Measurements from ENCODE around the gene ANKRD24. TPM values are rescaled to one million over a fixed set of nuclear protein-coding genes. Genes with fewer than 3 reads are reported as not detected.

ANKRD24 gene
- total RNA-seq, 1 experiment from 2014 or later, result 2.4 TPM

- no peak overlapping the region for H2BK20ac ChIP-seq (ENCODE audit: low read depth, low read length, poor library complexity, severe bottlenecking)
- H3K23ac ChIP-seq (ENCODE audit: insufficient read length, low read depth, low read length), result no peak overlapping the region
- H2AFZ ChIP-seq (ENCODE audit: low read length), result no peak overlapping the region
- H3K4ac ChIP-seq (ENCODE audit: low read depth, low read length), result no peak overlapping the region
- H4K20me1 ChIP-seq (ENCODE audit: control insufficient read depth, insufficient read depth, insufficient read length), result no peaks in the 10 kb centered on the region
- Mint-ChIP-seq H3K4me1 (peaks cover 10 to 24% of the 10 kb centered on the region in 2 experiments), H3K4me3 (no peak overlapping the region), H3K36me3 (ENCODE audit: insufficient read depth in 1 of 3, low read depth in 3 of 3) (no peaks in the 10 kb centered on the region; a peak in 3 of 7 replicates), H3K9me3 (peaks cover 8 to 9% of the 10 kb centered on the region in 2 experiments; a peak in 3 of 5 replicates), H3K27ac (no peak overlapping the region), H3K27me3 (ENCODE audit: low read depth) (peaks cover 73% of the 10 kb centered on the region)
- no peaks in the 10 kb centered on the region for H3K79me1 ChIP-seq (ENCODE audit: insufficient read depth, low read depth, low read length, poor library complexity, severe bottlenecking)
- peaks cover 3% of the 10 kb centered on the region; the same call in 1 of the 2 replicates for H3K27me3 ChIP-seq (ENCODE audit: insufficient read depth, low read length)
- no peak overlapping the region for H3T11ph ChIP-seq (ENCODE audit: low read length)
- DNase-seq, result no peak
- no peaks in the 10 kb centered on the region for H3K79me2 ChIP-seq (ENCODE audit: insufficient read depth, low read length)
- H3K4me2 ChIP-seq (ENCODE audit: insufficient read depth, insufficient read length, low read length), result no peak overlapping the region
- H3K14ac ChIP-seq (ENCODE audit: insufficient read depth, low read length), result no peak overlapping the region
- no peak overlapping the region for H2AK5ac ChIP-seq (ENCODE audit: insufficient read length, low read length)
- H2BK120ac ChIP-seq (ENCODE audit: low read depth, low read length, poor library complexity, severe bottlenecking), result no peak overlapping the region
- H3K27ac ChIP-seq (ENCODE audit: insufficient read length, low read depth, low read length), result no peak overlapping the region
- H3K23me2 ChIP-seq (ENCODE audit: insufficient read length, low read depth, low read length, poor library complexity, severe bottlenecking), result no peaks in the 10 kb centered on the region
- H3K9ac ChIP-seq (ENCODE audit: extremely low read depth, insufficient read length, low read length), result no peak overlapping the region
- no peak for TF ChIP-seq CTCF (conservative IDR thresholded peaks at IDR 0.05)
- H2BK5ac ChIP-seq (ENCODE audit: insufficient read length, low read length), result no peak overlapping the region
- no CpG with 5 or more reads among the region's 8 CpGs for WGBS (ENCODE audit: extremely low coverage, insufficient read length, low lambda C conversion rate)
- no peak overlapping the region for H2BK15ac ChIP-seq (ENCODE audit: low read depth, low read length)
- H3K56ac ChIP-seq (ENCODE audit: insufficient read length, low read depth, low read length), result no peak overlapping the region
- H2BK12ac ChIP-seq (ENCODE audit: insufficient read length, low read depth, low read length), result no peak overlapping the region
- H3K18ac ChIP-seq (ENCODE audit: insufficient read length, low read depth, low read length), result no peak overlapping the region
- no peak overlapping the region for H4K91ac ChIP-seq (ENCODE audit: insufficient read length, low read depth, low read length)
- no peak overlapping the region for H4K5ac ChIP-seq (ENCODE audit: insufficient read length, low read depth, low read length)
- H4K8ac ChIP-seq (replicated peaks; ENCODE audit: insufficient read length, low read depth, low read length), result no peak overlapping the region
- no peaks in the 10 kb centered on the region for H3K9me3 ChIP-seq (ENCODE audit: control insufficient read depth, low read depth, low read length)
- H3K4me1 ChIP-seq (ENCODE audit: insufficient read depth, low read length), result no peaks in the 10 kb centered on the region
Observed at GRCh38 chr19:4196009-4196408, 13.5 kb downstream of the ANKRD24 start.

Measured in H9 (cell line).